C4-2B (cell line): ENCODE results near the gene PAK2.
A peak's percentile ranks its signal among the peaks of the same experiment; 100 is the strongest.

ENCODE experiments used
- CTCF ChIP-seq: fragments of 450-650 bp; conservative IDR thresholded peaks from 2 replicates; pipeline ENCODE4 v1.5.1; 2017; ENCODE audit warnings: mild to moderate bottlenecking
- ZFX ChIP-seq: fragments of 450-650 bp; IDR thresholded peaks from 2 replicates; pipeline ENCODE4 v1.6.1; 2017

- peak; percentile 88 for TF ChIP-seq CTCF
- no peak for TF ChIP-seq ZFX
Observed at GRCh38 chr3:196837819-196838420, 98.3 kb downstream of the PAK2 start.
